Endothelial cell of umbilical vein (primary cell): ENCODE data around the gene HOXA9.

Source experiments
- EZH2 ChIP-seq: IDR thresholded peaks from 2 replicates; pipeline ENCODE4 v1.6.1; 2012; ENCODE audit warnings: borderline replicate concordance, low read depth, mild to moderate bottlenecking, moderate library complexity, low read length, inconsistent platforms; ENCODE audit not compliant: severe bottlenecking
- JUN ChIP-seq: IDR thresholded peaks from 2 replicates; pipeline ENCODE4 v1.6.1; 2011; ENCODE audit warnings: borderline replicate concordance, low read depth; ENCODE audit not compliant: insufficient read length, insufficient read depth
- MYC ChIP-seq: IDR thresholded peaks from one replicate; pipeline ENCODE4 v1.6.1; 2011; ENCODE audit warnings: mild to moderate bottlenecking, low read depth, low read length
- POLR2A ChIP-seq: IDR thresholded peaks from 2 replicates; pipeline ENCODE4 v1.6.1; 2012; ENCODE audit warnings: low read depth, mild to moderate bottlenecking, control low read depth, low read length
- POLR2AphosphoS5 ChIP-seq: IDR thresholded peaks from 2 replicates; pipeline ENCODE4 v1.6.1; 2012; ENCODE audit warnings: low read depth, mild to moderate bottlenecking, control low read depth, low read length, moderate library complexity; ENCODE audit not compliant: insufficient read depth
- TF ChIP-seq, protein P1 (sequence below), 2 donors: IDR thresholded peaks; 1 replicate in 1 of 2; 2 replicates in 1 of 2; pipeline ENCODE4 v1.5.1; 2011; ENCODE audit warnings: low read length in 2 of 2, mild to moderate bottlenecking in 2 of 2, moderate library complexity in 2 of 2, control low read depth in 1 of 2, inconsistent platforms in 1 of 2, low read depth in 1 of 2; ENCODE audit not compliant: insufficient read depth in 1 of 2; ENCODE audit errors: extremely low read depth in 1 of 2
- TF ChIP-seq, protein P2 (sequence below): IDR thresholded peaks from 2 replicates; pipeline ENCODE4 v1.6.1; 2011; ENCODE audit not compliant: insufficient read depth, insufficient read length

DNA sequence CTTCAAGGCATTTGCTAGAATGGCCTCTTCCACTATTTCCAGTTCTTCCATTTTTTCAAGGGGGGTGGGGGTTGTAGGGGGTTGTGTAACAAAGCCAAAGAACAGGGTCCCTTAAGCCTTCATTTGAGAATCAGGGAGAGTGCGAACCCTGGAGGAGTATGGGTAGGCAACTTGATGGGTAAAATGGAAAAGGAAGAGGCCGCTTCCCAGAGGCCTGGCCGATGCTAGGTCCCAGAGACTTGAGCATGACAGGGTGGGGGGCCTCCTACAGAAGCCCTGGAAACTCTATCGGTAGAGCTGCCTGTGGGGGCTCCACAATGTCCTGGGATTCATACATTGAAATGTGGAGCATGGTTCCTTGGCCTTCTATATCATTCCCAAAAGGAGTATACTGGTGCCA is 43.7 kb upstream of the HOXA9 start:
- TF ChIP-seq EZH2 (no peak), POLR2A (no peak), POLR2AphosphoS5 (no peak), JUN (no peak), MYC (no peak)
- TF ChIP-seq, protein P1, sequence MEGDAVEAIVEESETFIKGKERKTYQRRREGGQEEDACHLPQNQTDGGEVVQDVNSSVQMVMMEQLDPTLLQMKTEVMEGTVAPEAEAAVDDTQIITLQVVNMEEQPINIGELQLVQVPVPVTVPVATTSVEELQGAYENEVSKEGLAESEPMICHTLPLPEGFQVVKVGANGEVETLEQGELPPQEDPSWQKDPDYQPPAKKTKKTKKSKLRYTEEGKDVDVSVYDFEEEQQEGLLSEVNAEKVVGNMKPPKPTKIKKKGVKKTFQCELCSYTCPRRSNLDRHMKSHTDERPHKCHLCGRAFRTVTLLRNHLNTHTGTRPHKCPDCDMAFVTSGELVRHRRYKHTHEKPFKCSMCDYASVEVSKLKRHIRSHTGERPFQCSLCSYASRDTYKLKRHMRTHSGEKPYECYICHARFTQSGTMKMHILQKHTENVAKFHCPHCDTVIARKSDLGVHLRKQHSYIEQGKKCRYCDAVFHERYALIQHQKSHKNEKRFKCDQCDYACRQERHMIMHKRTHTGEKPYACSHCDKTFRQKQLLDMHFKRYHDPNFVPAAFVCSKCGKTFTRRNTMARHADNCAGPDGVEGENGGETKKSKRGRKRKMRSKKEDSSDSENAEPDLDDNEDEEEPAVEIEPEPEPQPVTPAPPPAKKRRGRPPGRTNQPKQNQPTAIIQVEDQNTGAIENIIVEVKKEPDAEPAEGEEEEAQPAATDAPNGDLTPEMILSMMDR (IDR thresholded peaks at IDR 0.05; ENCODE audit: extremely low read depth in 1 of 2, insufficient read depth in 1 of 2, low read depth in 1 of 2, low read length in 2 of 2), result no peak
- TF ChIP-seq, protein P2, sequence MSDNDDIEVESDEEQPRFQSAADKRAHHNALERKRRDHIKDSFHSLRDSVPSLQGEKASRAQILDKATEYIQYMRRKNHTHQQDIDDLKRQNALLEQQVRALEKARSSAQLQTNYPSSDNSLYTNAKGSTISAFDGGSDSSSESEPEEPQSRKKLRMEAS, result no peak
